Measurements from ENCODE around the gene PLA1A. TPM values are rescaled to one million over a fixed set of nuclear protein-coding genes. Genes with fewer than 3 reads are reported as not detected.

The PLA1A gene
- polyA plus RNA-seq, 5 donors = 0.60 to 1.4 (median 0.91) TPM

- no peak for DNase-seq
Observed at GRCh38 chr3:119608405-119609000, 10.8 kb downstream of the PLA1A start.

GRCh38 chr3:119609301-119609700 is 11.6 kb downstream of the PLA1A start:
- DNase-seq = no peak

- no peak for DNase-seq
Observed at GRCh38 chr3:119611664-119612063, 14.0 kb downstream of the PLA1A start.

- DNase-seq = no peak
Observed at GRCh38 chr3:119613201-119613600, 15.5 kb downstream of the PLA1A start.

- DNase-seq = no peak
Observed at GRCh38 chr3:119613872-119614271, 16.2 kb downstream of the PLA1A start.

- no peak for DNase-seq
Observed at GRCh38 chr3:119616056-119616455, 18.4 kb downstream of the PLA1A start.

- no peak for DNase-seq
Observed at GRCh38 chr3:119619094-119619493, 21.4 kb downstream of the PLA1A start.

GRCh38 chr3:119620899-119621298 is 23.2 kb downstream of the PLA1A start:
- DNase-seq = no peak

GRCh38 chr3:119624002-119624720 is 26.5 kb downstream of the PLA1A start:
- DNase-seq = no peak

GRCh38 chr3:119625451-119626153 is 27.9 kb downstream of the PLA1A start:
- DNase-seq = no peak

- DNase-seq = no peak
Observed at GRCh38 chr3:119626196-119626595, 28.5 kb downstream of the PLA1A start.

GRCh38 chr3:119627461-119627860 is 29.8 kb downstream of the PLA1A start:
- DNase-seq = no peak

GRCh38 chr3:119628390-119628789 is 30.7 kb downstream of the PLA1A start:
- no peak for DNase-seq

GRCh38 chr3:119628816-119629445 is 31.2 kb downstream of the PLA1A start:
- no peak for DNase-seq

GRCh38 chr3:119630128-119630879 is 32.6 kb downstream of the PLA1A start:
- DNase-seq = no peak

- DNase-seq = no peak
Observed at GRCh38 chr3:119630880-119631329, 33.2 kb downstream of the PLA1A start.

GRCh38 chr3:119631516-119631915 is 33.8 kb downstream of the PLA1A start:
- no peak for DNase-seq

- no peak for DNase-seq
Observed at GRCh38 chr3:119632216-119632615, 34.5 kb downstream of the PLA1A start.

- no peak for DNase-seq
Observed at GRCh38 chr3:119632829-119633228, 35.1 kb downstream of the PLA1A start.

- DNase-seq = no peak
Observed at GRCh38 chr3:119635719-119636118, 38.0 kb downstream of the PLA1A start.

- DNase-seq = no peak
Observed at GRCh38 chr3:119636249-119636648, 38.6 kb downstream of the PLA1A start.
